Skin epidermis (tissue), 12 donors: Measurements from ENCODE around the gene GLRA3.
A peak's percentile ranks its signal among the peaks of the same experiment; 100 is the strongest.

Source experiments
- H3K27ac ChIP-seq, 21 experiments: fragments of 200-600 bp; sonication (generic) in 11 of 21; one replicate each; pipeline ENCODE4 v1.5.0; 2020; ENCODE audit warnings: mild to moderate bottlenecking in 3 of 21, inconsistent platforms in 2 of 21, moderate library complexity in 2 of 21
- H3K4me3 ChIP-seq, 7 experiments: fragments of 200-600 bp; sonication (generic) in 2 of 7; one replicate each; pipeline ENCODE4 v1.5.0; 2020; ENCODE audit warnings: inconsistent platforms in 2 of 7, mild to moderate bottlenecking in 2 of 7, moderate library complexity in 1 of 7

The GLRA3 gene

GRCh38 chr4:174626342-174627008 lies 202.6 kb downstream of the GLRA3 start:
- no peak overlapping the region for H3K27ac ChIP-seq

GRCh38 chr4:174616661-174617060 lies 212.4 kb downstream of the GLRA3 start:
- H3K27ac ChIP-seq = no peak overlapping the region

More at GRCh38 chr4:174626342-174627008, 202.6 kb downstream of the GLRA3 start:
- H3K4me3 ChIP-seq = no peak overlapping the region

GRCh38 chr4:174613979-174614378 lies 215.1 kb downstream of the GLRA3 start:
- Histone ChIP-seq H3K27ac (no peak overlapping the region), H3K4me3 (no peak overlapping the region)

More at GRCh38 chr4:174616661-174617060, 212.4 kb downstream of the GLRA3 start:
- no peak overlapping the region for H3K4me3 ChIP-seq

GRCh38 chr4:174611792-174612191 lies 217.3 kb downstream of the GLRA3 start:
- no peak overlapping the region for H3K4me3 ChIP-seq
- no peak overlapping the region for H3K27ac ChIP-seq

- no peak overlapping the region for H3K4me3 ChIP-seq
- H3K27ac ChIP-seq = no peak overlapping the region
Observed at GRCh38 chr4:174607792-174608191, 221.3 kb downstream of the GLRA3 start.

GRCh38 chr4:174604198-174604597 lies 224.8 kb downstream of the GLRA3 start:
- Histone ChIP-seq H3K27ac (no peak overlapping the region), H3K4me3 (no peak overlapping the region)

- Histone ChIP-seq H3K4me3 (no peak overlapping the region), H3K27ac (no peak overlapping the region)
Observed at GRCh38 chr4:174600391-174600790, 228.7 kb downstream of the GLRA3 start.

GRCh38 chr4:174598800-174599199 lies 230.2 kb downstream of the GLRA3 start:
- Histone ChIP-seq H3K27ac (no peak overlapping the region), H3K4me3 (no peak overlapping the region)

- H3K27ac ChIP-seq = no peak overlapping the region
Observed at GRCh38 chr4:174596513-174596912, 232.5 kb downstream of the GLRA3 start.

GRCh38 chr4:174595141-174595929 lies 233.7 kb downstream of the GLRA3 start:
- Histone ChIP-seq H3K4me3 (no peak overlapping the region), H3K27ac (no peak overlapping the region)

More at GRCh38 chr4:174596513-174596912, 232.5 kb downstream of the GLRA3 start:
- no peak overlapping the region for H3K4me3 ChIP-seq

- no peak overlapping the region for H3K27ac ChIP-seq
- H3K4me3 ChIP-seq = no peak overlapping the region
Observed at GRCh38 chr4:174593701-174594100, 235.3 kb downstream of the GLRA3 start.

GRCh38 chr4:174592985-174593335 lies 236.1 kb downstream of the GLRA3 start:
- Histone ChIP-seq H3K27ac (no peak overlapping the region), H3K4me3 (no peak overlapping the region)

GRCh38 chr4:174592256-174592984 lies 236.6 kb downstream of the GLRA3 start:
- Histone ChIP-seq H3K27ac (no peak overlapping the region), H3K4me3 (no peak overlapping the region)

GRCh38 chr4:174591243-174592021 lies 237.6 kb downstream of the GLRA3 start:
- Histone ChIP-seq H3K27ac (peak overlapping the region in 5 of 21 experiments; percentile 5 to 40 (median 12)), H3K4me3 (no peak overlapping the region)

GRCh38 chr4:174590336-174590735 lies 238.7 kb downstream of the GLRA3 start:
- no peak overlapping the region for H3K4me3 ChIP-seq
- H3K27ac ChIP-seq = no peak overlapping the region
